Mesothelial cell of epicardium (in vitro differentiated cells): ENCODE measurements around the gene SSH2. TPM values are rescaled to one million over a fixed set of nuclear protein-coding genes. Genes with fewer than 3 reads are reported as not detected.

Source experiments
- DNase-seq, 2 experiments: peaks; one replicate each; pipeline ENCODE4 v3.0.0; 2021; ENCODE audit warnings: low spot score in 2 of 2; ENCODE audit not compliant: unreplicated experiment in 2 of 2
- H3K27ac Mint-ChIP-seq: 2 replicates; pipeline ENCODE4 v1.8.0; 2021; ENCODE audit warnings: mixed read lengths
- H3K27me3 Mint-ChIP-seq: 2 replicates; pipeline ENCODE4 v1.8.0; 2021; ENCODE audit warnings: low read depth, mixed read lengths
- H3K36me3 Mint-ChIP-seq: 2 replicates; pipeline ENCODE4 v1.8.0; 2021; ENCODE audit warnings: mixed read lengths
- H3K4me1 Mint-ChIP-seq: 2 replicates; pipeline ENCODE4 v1.8.0; 2021; ENCODE audit warnings: mixed read lengths
- H3K4me3 Mint-ChIP-seq: 2 replicates; pipeline ENCODE4 v1.8.0; 2021; ENCODE audit warnings: mild to moderate bottlenecking, moderate library complexity, mixed read lengths
- H3K9me3 Mint-ChIP-seq: 2 replicates; pipeline ENCODE4 v1.8.0; 2021; ENCODE audit warnings: mixed read lengths
- CTCF ChIP-seq: fragments of 200-600 bp; sonication (generic); IDR thresholded peaks from one replicate; pipeline ENCODE4 v1.5.0; 2021; ENCODE audit warnings: antibody characterized with exemption; ENCODE audit not compliant: unreplicated experiment
- total RNA-seq: library from RNA; stranded (reverse); gene quantifications from 3 replicates; pipeline ENCODE4 v1.2.1, GENCODE V29; 2021

The SSH2 gene
- total RNA-seq, 1 donor from 2014 or later, result 23.7 TPM

GRCh38 chr17:29826114-29826692, 103.8 kb downstream of the SSH2 start:
- Mint-ChIP-seq H3K27ac (no peak overlapping the region), H3K27me3 (no peaks in the 10 kb centered on the region), H3K4me1 (peaks cover 8% of the 10 kb centered on the region), H3K9me3 (no peaks in the 10 kb centered on the region), H3K36me3 (no peaks in the 10 kb centered on the region), H3K4me3 (no peak overlapping the region)
- no peak for TF ChIP-seq CTCF
- DNase-seq, result no peak

DNA sequence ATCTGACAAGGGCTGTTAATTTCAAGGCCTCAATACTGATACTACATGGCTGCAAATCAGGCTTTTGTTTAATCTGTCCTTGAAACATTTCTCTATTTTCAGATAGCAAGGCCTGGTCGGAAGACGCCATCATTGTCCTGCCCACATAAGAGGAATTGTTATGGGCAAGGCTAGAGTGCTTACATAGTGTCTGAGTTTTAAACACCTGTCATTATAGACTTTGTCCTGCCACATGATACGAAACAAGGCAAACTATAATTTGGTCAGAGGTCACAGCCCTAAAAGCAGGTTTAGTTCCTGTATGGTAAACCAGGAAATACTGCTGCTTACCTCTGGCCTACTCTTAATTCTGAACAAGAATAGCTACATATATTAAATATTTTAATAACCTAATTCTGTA, 104.4 kb downstream of the SSH2 start:
- H3K27me3 Mint-ChIP-seq, result no peaks in the 10 kb centered on the region
- H3K4me3 Mint-ChIP-seq, result no peak overlapping the region
- H3K4me1 Mint-ChIP-seq, result peaks cover 7% of the 10 kb centered on the region
- TF ChIP-seq CTCF, result no peak
- no peak for DNase-seq
- H3K9me3 Mint-ChIP-seq, result no peaks in the 10 kb centered on the region
- H3K36me3 Mint-ChIP-seq, result no peaks in the 10 kb centered on the region
- H3K27ac Mint-ChIP-seq, result no peak overlapping the region

GRCh38 chr17:29821897-29822296, 108.1 kb downstream of the SSH2 start:
- TF ChIP-seq CTCF, result no peak
- Mint-ChIP-seq H3K9me3 (no peaks in the 10 kb centered on the region), H3K4me3 (no peak overlapping the region), H3K36me3 (no peaks in the 10 kb centered on the region), H3K27me3 (no peaks in the 10 kb centered on the region), H3K27ac (no peak overlapping the region), H3K4me1 (peaks cover 2% of the 10 kb centered on the region)
- DNase-seq, result no peak

- no peak for TF ChIP-seq CTCF
- no peak overlapping the region for H3K4me3 Mint-ChIP-seq
Measured at GRCh38 chr17:29820425-29820824, 109.6 kb downstream of the SSH2 start.

GRCh38 chr17:29807520-29808361, 122.3 kb downstream of the SSH2 start:
- Mint-ChIP-seq H3K9me3 (no peaks in the 10 kb centered on the region), H3K36me3 (no peaks in the 10 kb centered on the region), H3K27me3 (no peaks in the 10 kb centered on the region), H3K27ac (no peak overlapping the region), H3K4me1 (peaks cover 5% of the 10 kb centered on the region), H3K4me3 (no peak overlapping the region)
- DNase-seq, result peak; percentile 37 to 79
- peak; percentile 87 for TF ChIP-seq CTCF

More at GRCh38 chr17:29820425-29820824, 109.6 kb downstream of the SSH2 start:
- H3K27me3 Mint-ChIP-seq, result no peaks in the 10 kb centered on the region
- DNase-seq, result no peak
- no peaks in the 10 kb centered on the region for H3K9me3 Mint-ChIP-seq
- H3K36me3 Mint-ChIP-seq, result no peaks in the 10 kb centered on the region
- H3K4me1 Mint-ChIP-seq, result no peaks in the 10 kb centered on the region
- H3K27ac Mint-ChIP-seq, result no peak overlapping the region
